ENCODE measurements around the gene C2orf92. TPM values are rescaled to one million over a fixed set of nuclear protein-coding genes. Genes with fewer than 3 reads are reported as not detected.

The C2orf92 gene
- total and polyA plus RNA-seq, 2 donors (not counting 1 experiment from before 2014, with no cell fraction given) = 0.99 to 1.1 TPM

DNA sequence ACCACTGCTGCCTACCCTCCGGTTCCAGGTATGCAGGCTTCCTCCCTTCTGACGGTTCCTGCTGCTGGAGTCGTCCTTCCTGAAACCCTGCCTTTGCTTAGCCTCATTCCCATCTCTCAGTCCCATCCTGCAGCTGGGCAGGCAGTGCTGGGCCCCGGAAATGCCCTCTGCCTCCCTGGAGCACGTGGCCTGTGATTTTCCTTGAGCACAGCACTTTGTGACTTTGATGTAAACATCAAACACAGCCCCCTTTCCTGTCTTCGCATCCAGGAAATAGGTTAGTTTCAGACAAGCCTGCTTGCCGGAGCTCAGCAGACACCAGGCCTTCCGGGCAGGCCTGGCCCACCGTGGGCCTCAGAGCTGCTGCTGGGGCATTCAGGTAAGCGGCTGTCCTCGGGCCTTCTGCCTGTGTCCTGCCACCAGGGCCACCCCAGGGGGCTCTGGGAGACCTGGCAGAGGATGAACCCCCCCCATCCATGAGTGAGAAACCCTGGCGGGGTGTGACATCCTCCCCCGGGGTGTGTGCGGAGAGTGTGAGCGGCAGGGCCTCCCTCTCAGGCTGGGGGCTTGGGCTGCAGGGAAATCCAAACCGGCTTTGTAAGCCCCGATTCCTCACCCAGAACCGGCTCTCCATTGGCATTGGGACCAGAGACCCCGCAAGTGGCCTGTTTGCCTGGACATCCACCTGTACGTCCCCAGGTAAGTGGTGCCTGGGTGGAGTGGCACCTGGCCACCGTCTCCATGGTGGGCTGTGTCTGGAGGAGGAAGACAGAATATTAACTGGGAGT is 44.0 kb downstream of the C2orf92 start, which contains the start of gene ZAP70:
Gene ZAP70 (plus strand): TSS at position 281 of the 788 bp plus-strand sequence. CDS start 10,461 bp downstream, outside the sequence.
- Histone ChIP-seq H3K9me3 (ENCODE audit: control insufficient read depth, insufficient read depth, low read depth, low read length) (no peaks in the 10 kb centered on the region), H3K79me2 (ENCODE audit: control insufficient read depth, insufficient read depth, low read length) (no peaks in the 10 kb centered on the region), H2AFZ (ENCODE audit: low read length) (no peak within 1 kb of the TSS), H3K36me3 (ENCODE audit: control insufficient read depth, insufficient read depth, low read length) (no peaks in the 10 kb centered on the region), H4K20me1 (ENCODE audit: control insufficient read depth, extremely low read depth, insufficient read depth, low read length) (no peaks in the 10 kb centered on the region), H3K4me2 (ENCODE audit: extremely low read depth, insufficient read depth, low read length) (no peak within 1 kb of the TSS), H3K27me3 (ENCODE audit: control insufficient read depth, insufficient read depth, low read length) (peaks cover 5% of the 10 kb centered on the region), H3K4me3 (replicated peaks in 1 of 4; ENCODE audit: control extremely low read depth in 1 of 4, insufficient read depth in 1 of 4, low read depth in 3 of 4, low read length in 4 of 4) (no peak within 1 kb of the TSS), H3K4me1 (ENCODE audit: control insufficient read depth, extremely low read depth, insufficient read depth, low read length) (no peaks in the 10 kb centered on the region), H3K9ac (ENCODE audit: insufficient read depth, low read length) (no peak within 1 kb of the TSS), H3K27ac (ENCODE audit: insufficient read depth, low read length) (no peak within 1 kb of the TSS)
- no peak for TF ChIP-seq EZH2 (IDR thresholded peaks at IDR 0.05; ENCODE audit: low read length, missing control alignments)
- TF ChIP-seq, protein P1, sequence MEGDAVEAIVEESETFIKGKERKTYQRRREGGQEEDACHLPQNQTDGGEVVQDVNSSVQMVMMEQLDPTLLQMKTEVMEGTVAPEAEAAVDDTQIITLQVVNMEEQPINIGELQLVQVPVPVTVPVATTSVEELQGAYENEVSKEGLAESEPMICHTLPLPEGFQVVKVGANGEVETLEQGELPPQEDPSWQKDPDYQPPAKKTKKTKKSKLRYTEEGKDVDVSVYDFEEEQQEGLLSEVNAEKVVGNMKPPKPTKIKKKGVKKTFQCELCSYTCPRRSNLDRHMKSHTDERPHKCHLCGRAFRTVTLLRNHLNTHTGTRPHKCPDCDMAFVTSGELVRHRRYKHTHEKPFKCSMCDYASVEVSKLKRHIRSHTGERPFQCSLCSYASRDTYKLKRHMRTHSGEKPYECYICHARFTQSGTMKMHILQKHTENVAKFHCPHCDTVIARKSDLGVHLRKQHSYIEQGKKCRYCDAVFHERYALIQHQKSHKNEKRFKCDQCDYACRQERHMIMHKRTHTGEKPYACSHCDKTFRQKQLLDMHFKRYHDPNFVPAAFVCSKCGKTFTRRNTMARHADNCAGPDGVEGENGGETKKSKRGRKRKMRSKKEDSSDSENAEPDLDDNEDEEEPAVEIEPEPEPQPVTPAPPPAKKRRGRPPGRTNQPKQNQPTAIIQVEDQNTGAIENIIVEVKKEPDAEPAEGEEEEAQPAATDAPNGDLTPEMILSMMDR (conservative IDR thresholded peaks at IDR 0.05 in 1 of 2, IDR thresholded peaks at IDR 0.05 in 1 of 2; ENCODE audit: low read depth in 1 of 2, low read length in 2 of 2) = no peak
- no peak for DNase-seq (ENCODE audit: low read depth in 2 of 2)

DNA sequence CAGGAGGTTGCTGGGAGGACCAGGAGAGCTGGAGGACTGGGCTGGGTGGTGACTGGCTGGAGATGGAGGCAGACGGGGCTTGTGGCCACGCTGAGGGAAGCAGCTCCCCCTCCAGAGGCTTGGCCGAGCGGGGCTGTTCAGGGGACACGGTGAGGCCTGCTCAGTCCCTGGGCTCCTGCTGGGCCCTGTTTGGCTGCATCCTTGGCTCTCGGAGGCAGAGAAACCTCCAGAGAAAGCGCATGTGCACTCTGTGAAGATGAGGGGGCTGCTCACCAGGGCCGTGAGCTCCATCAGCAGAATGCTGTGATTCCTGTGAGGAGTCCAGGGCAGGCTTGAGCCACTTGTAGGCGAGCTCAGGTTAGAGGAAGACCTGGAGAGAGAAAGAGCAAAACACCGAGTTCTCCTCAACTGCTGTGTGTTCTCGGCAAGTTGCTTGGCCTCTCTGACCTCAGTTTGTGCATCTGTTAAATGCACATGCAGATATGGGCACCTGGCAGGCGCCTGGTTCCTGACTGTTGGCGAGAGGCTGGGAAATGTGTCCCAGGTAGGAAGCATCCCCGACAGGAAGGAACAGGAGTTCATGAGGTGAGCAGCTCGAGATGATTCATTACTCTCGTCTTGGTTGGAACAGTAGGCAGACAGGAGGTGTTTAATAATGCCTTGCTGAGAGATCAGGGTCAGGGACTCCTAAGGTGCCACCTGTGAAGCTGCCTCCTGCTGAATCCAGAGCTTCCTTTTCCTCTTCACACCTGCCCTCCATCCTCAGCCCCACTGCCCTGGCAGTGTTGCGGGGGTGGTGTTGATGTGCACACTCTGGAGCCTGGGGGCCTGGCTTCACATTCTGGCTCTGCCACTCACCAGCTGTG is 44.8 kb downstream of the C2orf92 start:
- no peak overlapping the region for H3K4me2 ChIP-seq (ENCODE audit: extremely low read depth, insufficient read depth, low read length)
- no peak for DNase-seq (ENCODE audit: low read depth in 2 of 2)
- no peaks in the 10 kb centered on the region for H4K20me1 ChIP-seq (ENCODE audit: control insufficient read depth, extremely low read depth, insufficient read depth, low read length)
- H3K79me2 ChIP-seq (ENCODE audit: control insufficient read depth, insufficient read depth, low read length) = no peaks in the 10 kb centered on the region
- no peaks in the 10 kb centered on the region for H3K4me1 ChIP-seq (ENCODE audit: control insufficient read depth, extremely low read depth, insufficient read depth, low read length)
- no peak overlapping the region for H3K4me3 ChIP-seq (replicated peaks in 1 of 4; ENCODE audit: control extremely low read depth in 1 of 4, insufficient read depth in 1 of 4, low read depth in 3 of 4, low read length in 4 of 4)
- H3K27ac ChIP-seq (ENCODE audit: insufficient read depth, low read length) = no peak overlapping the region
- H2AFZ ChIP-seq (ENCODE audit: low read length) = no peak overlapping the region
- H3K9ac ChIP-seq (ENCODE audit: insufficient read depth, low read length) = no peak overlapping the region
- TF ChIP-seq, protein P1 (conservative IDR thresholded peaks at IDR 0.05 in 1 of 2, IDR thresholded peaks at IDR 0.05 in 1 of 2; ENCODE audit: low read depth in 1 of 2, low read length in 2 of 2) = no peak
- TF ChIP-seq EZH2 (IDR thresholded peaks at IDR 0.05; ENCODE audit: low read length, missing control alignments) = no peak
- H3K9me3 ChIP-seq (ENCODE audit: control insufficient read depth, insufficient read depth, low read depth, low read length) = no peaks in the 10 kb centered on the region
- no peaks in the 10 kb centered on the region for H3K27me3 ChIP-seq (ENCODE audit: control insufficient read depth, insufficient read depth, low read length)
- H3K36me3 ChIP-seq (ENCODE audit: control insufficient read depth, insufficient read depth, low read length) = no peaks in the 10 kb centered on the region

Measured in fibroblast of lung (primary cell).